Activated CD4-positive, alpha-beta memory T cell treated with anti-CD3 and anti-CD28 coated beads, Interleukin-2, amount 10 ng/mL, durations not matched to agents 7 days and 5 days (primary cell): Measurements from ENCODE around the gene PDE4D. TPM values are rescaled to one million over a fixed set of nuclear protein-coding genes. Genes with fewer than 3 reads are reported as not detected.

ENCODE experiments used
- CTCF ChIA-PET: fragments of 350-600 bp; sonication (Branson Sonifier 250); formaldehyde crosslinking; loops from one replicate; lab custom pipeline; 2021; ENCODE audit warnings: antibody characterized with exemption, inconsistent platforms; lab: Charles Lee
- POLR2A ChIA-PET: fragments of 350-600 bp; sonication (Branson Sonifier 250); formaldehyde crosslinking; loops from one replicate; lab custom pipeline; 2021; ENCODE audit warnings: antibody characterized with exemption; lab: Charles Lee
- DNase-seq: peaks from one replicate; pipeline ENCODE4 v3.0.0-alpha.2; 2020
- H3K27ac Mint-ChIP-seq: one replicate; pipeline ENCODE4 v1.8.0; 2021; ENCODE audit warnings: mild to moderate bottlenecking, mixed read lengths
- H3K27me3 Mint-ChIP-seq: one replicate; pipeline ENCODE4 v1.8.0; 2021; ENCODE audit warnings: mixed read lengths
- H3K36me3 Mint-ChIP-seq: one replicate; pipeline ENCODE4 v1.8.0; 2021; ENCODE audit warnings: low read depth, mixed read lengths
- H3K4me1 Mint-ChIP-seq: one replicate; pipeline ENCODE4 v1.8.0; 2021; ENCODE audit warnings: mixed read lengths
- H3K4me3 Mint-ChIP-seq: one replicate; pipeline ENCODE4 v1.8.0; 2021; ENCODE audit warnings: mild to moderate bottlenecking, mixed read lengths
- H3K9me3 Mint-ChIP-seq: one replicate; pipeline ENCODE4 v1.8.0; 2021; ENCODE audit warnings: mixed read lengths
- total RNA-seq, 2 experiments: library from RNA; stranded (reverse); gene quantifications; one replicate each; pipeline ENCODE4 v1.2.3, GENCODE V29; 2021

PDE4D gene
- total RNA-seq, 2 experiments from 2014 or later: 123 to 126 TPM

- H3K4me3 Mint-ChIP-seq: no peak overlapping the region
Observed at GRCh38 chr5:59027145-59027907, 866.2 kb downstream of the PDE4D start.

GRCh38 chr5:59025734-59026133, 867.8 kb downstream of the PDE4D start:
- H3K9me3 Mint-ChIP-seq: peaks cover 4% of the 10 kb centered on the region
- ChIA-PET POLR2A (no interaction called here), CTCF (no interaction called here)
- peaks cover 85% of the 10 kb centered on the region for H3K36me3 Mint-ChIP-seq
- H3K4me1 Mint-ChIP-seq: peaks cover 65% of the 10 kb centered on the region
- H3K4me3 Mint-ChIP-seq: no peak overlapping the region
- no peaks in the 10 kb centered on the region for H3K27me3 Mint-ChIP-seq
- H3K27ac Mint-ChIP-seq: no peak overlapping the region
- DNase-seq: no peak

More at GRCh38 chr5:59027145-59027907, 866.2 kb downstream of the PDE4D start:
- Mint-ChIP-seq H3K4me1 (peaks cover 55% of the 10 kb centered on the region), H3K27ac (no peak overlapping the region), H3K9me3 (peaks cover 4% of the 10 kb centered on the region), H3K36me3 (peaks cover 82% of the 10 kb centered on the region), H3K27me3 (no peaks in the 10 kb centered on the region)
- POLR2A ChIA-PET: interaction anchor here (1.4 kb wide), 1 partner anchor 9 kb away, joined by 4 read pairs; no protein-coding TSS in a partner anchor
- no peak for DNase-seq
- CTCF ChIA-PET: interaction anchor here (0.7 to 1.8 kb wide), 3 partner anchors 9 to 146 kb away, joined by 3 to 4 read pairs (median 4); no protein-coding TSS in a partner anchor

GRCh38 chr5:59021837-59022514, 871.5 kb downstream of the PDE4D start:
- POLR2A ChIA-PET: interaction anchor here (1.4 kb wide), 1 partner anchor 13 kb away, joined by 9 read pairs; no protein-coding TSS in a partner anchor
- peaks cover 81% of the 10 kb centered on the region for H3K36me3 Mint-ChIP-seq
- no peak overlapping the region for H3K27ac Mint-ChIP-seq
- CTCF ChIA-PET: interaction anchor here (1.7 to 1.8 kb wide), 2 partner anchors 13 to 152 kb away, joined by 7 to 10 read pairs; no protein-coding TSS in a partner anchor
- peaks cover 65% of the 10 kb centered on the region for H3K4me1 Mint-ChIP-seq
- no peak overlapping the region for H3K4me3 Mint-ChIP-seq
- no peak for DNase-seq
- H3K27me3 Mint-ChIP-seq: no peaks in the 10 kb centered on the region
- peaks cover 4% of the 10 kb centered on the region for H3K9me3 Mint-ChIP-seq

- POLR2A ChIA-PET: interaction anchor here (0.9 to 1.4 kb wide), 3 partner anchors 14 to 106 kb away, joined by 3 to 9 read pairs (median 4); no protein-coding TSS in a partner anchor
- CTCF ChIA-PET: interaction anchor here (1.7 to 1.8 kb wide), 2 partner anchors 13 to 153 kb away, joined by 7 to 10 read pairs; no protein-coding TSS in a partner anchor
- H3K27me3 Mint-ChIP-seq: no peaks in the 10 kb centered on the region
- H3K36me3 Mint-ChIP-seq: peaks cover 82% of the 10 kb centered on the region
- peaks cover 61% of the 10 kb centered on the region for H3K4me1 Mint-ChIP-seq
- H3K27ac Mint-ChIP-seq: no peak overlapping the region
- DNase-seq: no peak
- H3K4me3 Mint-ChIP-seq: no peak overlapping the region
- peaks cover 10% of the 10 kb centered on the region for H3K9me3 Mint-ChIP-seq
Observed at GRCh38 chr5:59021286-59021673, 872.2 kb downstream of the PDE4D start.

- Mint-ChIP-seq H3K27ac (peak overlapping the region; percentile 27), H3K27me3 (no peaks in the 10 kb centered on the region), H3K4me3 (no peak overlapping the region), H3K9me3 (peaks cover 13% of the 10 kb centered on the region), H3K4me1 (peaks cover 59% of the 10 kb centered on the region), H3K36me3 (peaks cover 82% of the 10 kb centered on the region)
- POLR2A ChIA-PET: interaction anchor here (0.9 to 1.4 kb wide), 3 partner anchors 14 to 107 kb away, joined by 3 to 9 read pairs (median 4); no protein-coding TSS in a partner anchor
- DNase-seq: no peak
- CTCF ChIA-PET: interaction anchor here (1.7 to 1.8 kb wide), 2 partner anchors 14 to 153 kb away, joined by 7 to 10 read pairs; no protein-coding TSS in a partner anchor
Observed at GRCh38 chr5:59020611-59021285, 872.8 kb downstream of the PDE4D start.

- CTCF ChIA-PET: interaction anchor here (0.6 to 1.8 kb wide), 3 partner anchors 16 to 155 kb away, joined by 3 to 5 read pairs (median 5); no protein-coding TSS in a partner anchor
- POLR2A ChIA-PET: no interaction called here
- Mint-ChIP-seq H3K27ac (no peak overlapping the region), H3K9me3 (peaks cover 18% of the 10 kb centered on the region), H3K27me3 (no peaks in the 10 kb centered on the region), H3K4me1 (peaks cover 53% of the 10 kb centered on the region), H3K4me3 (no peak overlapping the region), H3K36me3 (peaks cover 83% of the 10 kb centered on the region)
- DNase-seq: no peak
Observed at GRCh38 chr5:59019078-59019477, 874.4 kb downstream of the PDE4D start.

GRCh38 chr5:59016925-59017324, 876.6 kb downstream of the PDE4D start:
- CTCF ChIA-PET: no interaction called here
- Mint-ChIP-seq H3K9me3 (peaks cover 33% of the 10 kb centered on the region), H3K36me3 (peaks cover 92% of the 10 kb centered on the region), H3K27me3 (no peaks in the 10 kb centered on the region), H3K4me3 (no peak overlapping the region), H3K27ac (no peak overlapping the region), H3K4me1 (peaks cover 53% of the 10 kb centered on the region)
- DNase-seq: no peak
- POLR2A ChIA-PET: no interaction called here

GRCh38 chr5:59008816-59009473, 884.6 kb downstream of the PDE4D start:
- H3K27ac Mint-ChIP-seq: no peak overlapping the region
- H3K4me3 Mint-ChIP-seq: no peak overlapping the region
- ChIA-PET POLR2A (no interaction called here), CTCF (interaction anchor here (1.0 kb wide), 2 partner anchors 27 to 165 kb away, joined by 4 read pairs; no protein-coding TSS in a partner anchor)
- H3K4me1 Mint-ChIP-seq: peaks cover 59% of the 10 kb centered on the region
- H3K9me3 Mint-ChIP-seq: peaks cover 20% of the 10 kb centered on the region
- H3K27me3 Mint-ChIP-seq: no peaks in the 10 kb centered on the region
- peaks cover 56% of the 10 kb centered on the region for H3K36me3 Mint-ChIP-seq
- no peak for DNase-seq

- Mint-ChIP-seq H3K27me3 (no peaks in the 10 kb centered on the region), H3K27ac (no peak overlapping the region), H3K36me3 (peaks cover 50% of the 10 kb centered on the region), H3K9me3 (peaks cover 13% of the 10 kb centered on the region), H3K4me1 (peaks cover 58% of the 10 kb centered on the region), H3K4me3 (no peak overlapping the region)
- ChIA-PET CTCF (interaction anchor here (0.9 to 1.9 kb wide), 5 partner anchors 11 to 167 kb away, joined by 4 to 7 read pairs (median 5); no protein-coding TSS in a partner anchor), POLR2A (no interaction called here)
- no peak for DNase-seq
Observed at GRCh38 chr5:59007460-59008063, 886.0 kb downstream of the PDE4D start.

GRCh38 chr5:59005934-59006701, 887.4 kb downstream of the PDE4D start:
- Mint-ChIP-seq H3K36me3 (peaks cover 50% of the 10 kb centered on the region), H3K4me1 (peaks cover 64% of the 10 kb centered on the region), H3K9me3 (no peaks in the 10 kb centered on the region), H3K4me3 (no peak overlapping the region), H3K27ac (no peak overlapping the region), H3K27me3 (no peaks in the 10 kb centered on the region)
- ChIA-PET POLR2A (interaction anchor here (0.7 kb wide), 1 partner anchor 343 kb away, joined by 3 read pairs; no protein-coding TSS in a partner anchor), CTCF (interaction anchor here (1.0 to 1.9 kb wide), 4 partner anchors 12 to 168 kb away, joined by 4 to 7 read pairs (median 6); no protein-coding TSS in a partner anchor)
- DNase-seq: no peak

GRCh38 chr5:59003641-59004040, 889.9 kb downstream of the PDE4D start:
- Mint-ChIP-seq H3K4me3 (no peak overlapping the region), H3K4me1 (peaks cover 51% of the 10 kb centered on the region), H3K27me3 (no peaks in the 10 kb centered on the region), H3K9me3 (no peaks in the 10 kb centered on the region), H3K27ac (no peak overlapping the region), H3K36me3 (peaks cover 41% of the 10 kb centered on the region)
- POLR2A ChIA-PET: no interaction called here
- DNase-seq: no peak
- CTCF ChIA-PET: interaction anchor here (2.0 kb wide), 1 partner anchor 117 kb away, joined by 6 read pairs; no protein-coding TSS in a partner anchor
